ENCODE data around the gene TMEM101. TPM values are rescaled to one million over a fixed set of nuclear protein-coding genes. Genes with fewer than 3 reads are reported as not detected.
A peak's percentile ranks its signal among the peaks of the same experiment; 100 is the strongest.

TMEM101 gene
- total RNA-seq, 2 experiments from 2014 or later: 26.5 to 27.2 TPM

DNA sequence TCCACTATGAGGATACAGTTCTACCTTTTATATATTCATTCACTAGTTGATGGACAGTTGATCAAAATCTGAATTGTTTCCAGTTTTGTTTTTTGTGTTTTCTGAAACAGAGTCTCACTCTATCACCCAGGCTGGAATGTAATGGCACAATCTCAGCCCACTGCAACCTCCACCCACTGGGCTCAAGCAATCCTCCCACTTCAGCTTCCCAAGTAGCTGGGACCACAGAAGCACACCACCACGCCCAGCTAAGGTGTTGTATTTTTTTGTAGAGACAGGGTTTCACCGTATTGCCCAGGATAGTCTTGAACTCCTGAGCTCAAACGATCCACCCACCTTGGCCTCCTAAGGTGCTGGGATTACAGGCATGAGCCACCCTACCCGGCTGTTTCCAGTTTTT lies 30.7 kb upstream of the TMEM101 start:
- Histone ChIP-seq H3K36me3 (ENCODE audit: insufficient read depth, low read length) (peaks cover 82% of the 10 kb centered on the region), H3K4me3 (ENCODE audit: low read depth, low read length, poor library complexity, severe bottlenecking) (no peak overlapping the region), H3K4me1 (ENCODE audit: insufficient read depth, low read length, poor library complexity, severe bottlenecking) (no peaks in the 10 kb centered on the region), H3K9me3 (ENCODE audit: low read length) (no peaks in the 10 kb centered on the region), H3K79me2 (ENCODE audit: insufficient read depth, low read depth, low read length) (peaks cover 55% of the 10 kb centered on the region), H3K9me2 (ENCODE audit: insufficient read depth, low read length) (no peaks in the 10 kb centered on the region), H3K4me2 (ENCODE audit: low read length) (no peak overlapping the region), H4K20me1 (ENCODE audit: insufficient read depth, low read length) (0 out of 2 replicates have a peak, but pooled peaks cover 11% of the 10 kb centered on the region), H3K27ac (ENCODE audit: low read depth, low read length, poor library complexity, severe bottlenecking) (no peak overlapping the region), H2AFZ (ENCODE audit: low read length) (no peak overlapping the region)
- no peak for TF ChIP-seq EZH2phosphoT487 (IDR thresholded peaks at IDR 0.05; ENCODE audit: borderline replicate concordance, low read depth, low read length)
- TF ChIP-seq, protein P1, sequence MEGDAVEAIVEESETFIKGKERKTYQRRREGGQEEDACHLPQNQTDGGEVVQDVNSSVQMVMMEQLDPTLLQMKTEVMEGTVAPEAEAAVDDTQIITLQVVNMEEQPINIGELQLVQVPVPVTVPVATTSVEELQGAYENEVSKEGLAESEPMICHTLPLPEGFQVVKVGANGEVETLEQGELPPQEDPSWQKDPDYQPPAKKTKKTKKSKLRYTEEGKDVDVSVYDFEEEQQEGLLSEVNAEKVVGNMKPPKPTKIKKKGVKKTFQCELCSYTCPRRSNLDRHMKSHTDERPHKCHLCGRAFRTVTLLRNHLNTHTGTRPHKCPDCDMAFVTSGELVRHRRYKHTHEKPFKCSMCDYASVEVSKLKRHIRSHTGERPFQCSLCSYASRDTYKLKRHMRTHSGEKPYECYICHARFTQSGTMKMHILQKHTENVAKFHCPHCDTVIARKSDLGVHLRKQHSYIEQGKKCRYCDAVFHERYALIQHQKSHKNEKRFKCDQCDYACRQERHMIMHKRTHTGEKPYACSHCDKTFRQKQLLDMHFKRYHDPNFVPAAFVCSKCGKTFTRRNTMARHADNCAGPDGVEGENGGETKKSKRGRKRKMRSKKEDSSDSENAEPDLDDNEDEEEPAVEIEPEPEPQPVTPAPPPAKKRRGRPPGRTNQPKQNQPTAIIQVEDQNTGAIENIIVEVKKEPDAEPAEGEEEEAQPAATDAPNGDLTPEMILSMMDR (conservative IDR thresholded peaks at IDR 0.05; ENCODE audit: low read length): no peak
- intact Hi-C loops (cut with micrococcal nuclease; ENCODE audit: unreplicated experiment): no loop called here
- ChIA-PET POLR2A (no interaction called here), CTCF (ENCODE audit: unreplicated experiment) (no interaction called here)
- no peak for DNase-seq (ENCODE audit: low spot score)
- BruUV-seq (replicated peaks): no TSS peak

DNA sequence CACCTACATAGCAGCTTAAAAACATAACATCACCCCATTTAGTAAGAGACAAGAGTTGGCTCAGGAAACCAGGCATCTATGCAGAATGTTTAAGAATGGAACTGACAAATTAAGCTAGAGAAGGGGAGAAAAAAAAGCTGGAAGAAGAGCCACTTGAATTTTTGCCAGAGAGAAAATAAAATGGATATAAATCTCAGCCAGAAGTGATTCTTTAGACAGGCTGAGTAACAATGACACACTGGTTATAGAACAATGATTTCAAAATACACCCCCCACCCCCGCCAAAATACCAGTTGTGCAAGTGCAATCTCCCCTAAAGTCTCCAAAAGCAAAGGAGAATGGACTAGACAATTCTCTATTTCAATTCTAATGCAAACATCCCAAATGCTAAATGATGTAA lies 29.3 kb upstream of the TMEM101 start:
- ChIA-PET CTCF (ENCODE audit: unreplicated experiment) (no interaction called here), POLR2A (interaction anchor here (0.7 kb wide), 1 partner anchor 1147 kb away, joined by 4 read pairs; no protein-coding TSS in a partner anchor)
- Histone ChIP-seq H3K9me2 (ENCODE audit: insufficient read depth, low read length) (no peaks in the 10 kb centered on the region), H3K36me3 (ENCODE audit: insufficient read depth, low read length) (peaks cover 79% of the 10 kb centered on the region), H3K4me1 (ENCODE audit: insufficient read depth, low read length, poor library complexity, severe bottlenecking) (no peaks in the 10 kb centered on the region), H2AFZ (ENCODE audit: low read length) (no peak overlapping the region), H3K27ac (ENCODE audit: low read depth, low read length, poor library complexity, severe bottlenecking) (no peak overlapping the region), H3K4me2 (ENCODE audit: low read length) (no peak overlapping the region), H3K4me3 (ENCODE audit: low read depth, low read length, poor library complexity, severe bottlenecking) (no peak overlapping the region), H3K9me3 (ENCODE audit: low read length) (no peaks in the 10 kb centered on the region), H3K79me2 (ENCODE audit: insufficient read depth, low read depth, low read length) (peaks cover 52% of the 10 kb centered on the region), H4K20me1 (ENCODE audit: insufficient read depth, low read length) (0 out of 2 replicates have a peak, but pooled peaks cover 11% of the 10 kb centered on the region)
- BruUV-seq (replicated peaks): TSS peak; percentile 48
- no peak for TF ChIP-seq EZH2phosphoT487 (IDR thresholded peaks at IDR 0.05; ENCODE audit: borderline replicate concordance, low read depth, low read length)
- TF ChIP-seq, protein P1 (conservative IDR thresholded peaks at IDR 0.05; ENCODE audit: low read length): no peak
- intact Hi-C loops (cut with micrococcal nuclease; ENCODE audit: unreplicated experiment): no loop called here
- no peak for DNase-seq (ENCODE audit: low spot score)

DNA sequence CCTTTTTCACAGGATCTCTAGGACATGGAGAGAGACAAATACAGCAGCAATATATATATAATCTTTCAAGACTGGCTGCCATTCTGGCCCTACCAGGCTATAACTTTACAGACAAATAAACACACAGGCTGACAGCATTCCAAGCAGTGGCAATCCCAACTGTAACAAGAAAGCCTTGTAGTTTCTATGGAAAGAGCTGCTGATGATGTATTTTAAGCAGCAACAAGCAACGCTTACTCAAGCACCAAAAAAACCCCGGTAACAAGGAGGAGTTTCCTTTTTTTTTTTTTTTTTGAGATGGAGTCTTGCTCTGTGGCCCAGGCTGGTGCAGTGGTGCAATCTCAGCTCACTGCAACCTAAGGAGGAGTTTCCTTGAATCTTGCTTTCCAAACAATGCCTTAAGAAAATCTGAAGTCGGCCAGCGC lies 28.5 kb upstream of the TMEM101 start:
- no peak for DNase-seq (ENCODE audit: low spot score)
- no peaks in the 10 kb centered on the region for H3K9me2 ChIP-seq (ENCODE audit: insufficient read depth, low read length)
- H3K27ac ChIP-seq (ENCODE audit: low read depth, low read length, poor library complexity, severe bottlenecking): no peak overlapping the region
- H3K79me2 ChIP-seq (ENCODE audit: insufficient read depth, low read depth, low read length): peaks cover 44% of the 10 kb centered on the region
- no peak overlapping the region for H3K4me3 ChIP-seq (ENCODE audit: low read depth, low read length, poor library complexity, severe bottlenecking)
- no TSS peak for BruUV-seq (replicated peaks)
- intact Hi-C loops (cut with micrococcal nuclease; ENCODE audit: unreplicated experiment): no loop called here
- no peaks in the 10 kb centered on the region for H3K4me1 ChIP-seq (ENCODE audit: insufficient read depth, low read length, poor library complexity, severe bottlenecking)
- H3K9me3 ChIP-seq (ENCODE audit: low read length): no peaks in the 10 kb centered on the region
- H3K36me3 ChIP-seq (ENCODE audit: insufficient read depth, low read length): peaks cover 79% of the 10 kb centered on the region
- POLR2A ChIA-PET: interaction anchor here (0.7 kb wide), 1 partner anchor 1146 kb away, joined by 4 read pairs; no protein-coding TSS in a partner anchor
- CTCF ChIA-PET (ENCODE audit: unreplicated experiment): interaction anchor here (0.5 kb wide), 1 partner anchor 577 kb away, joined by 4 read pairs; no protein-coding TSS in a partner anchor
- 0 out of 2 replicates have a peak, but pooled peaks cover 11% of the 10 kb centered on the region for H4K20me1 ChIP-seq (ENCODE audit: insufficient read depth, low read length)
- no peak for TF ChIP-seq EZH2phosphoT487 (IDR thresholded peaks at IDR 0.05; ENCODE audit: borderline replicate concordance, low read depth, low read length)
- TF ChIP-seq, protein P1 (conservative IDR thresholded peaks at IDR 0.05; ENCODE audit: low read length): no peak
- H2AFZ ChIP-seq (ENCODE audit: low read length): no peak overlapping the region
- H3K4me2 ChIP-seq (ENCODE audit: low read length): no peak overlapping the region

Measured in OCI-LY7 (cell line).